HTR-8/SVneo (cell line): Measurements from ENCODE around the gene LHX4.

Experiments used
- DNase-seq: peaks from one replicate; pipeline ENCODE4 v3.0.0; 2011; ENCODE audit warnings: low spot score, mixed read lengths; ENCODE audit not compliant: insufficient read length
- FAIRE-seq: peaks from 2 replicates; lab custom pipeline; 2011; peaks lifted over from hg19 to GRCh38; lab: Jason Lieb, UNC

LHX4 gene

DNA sequence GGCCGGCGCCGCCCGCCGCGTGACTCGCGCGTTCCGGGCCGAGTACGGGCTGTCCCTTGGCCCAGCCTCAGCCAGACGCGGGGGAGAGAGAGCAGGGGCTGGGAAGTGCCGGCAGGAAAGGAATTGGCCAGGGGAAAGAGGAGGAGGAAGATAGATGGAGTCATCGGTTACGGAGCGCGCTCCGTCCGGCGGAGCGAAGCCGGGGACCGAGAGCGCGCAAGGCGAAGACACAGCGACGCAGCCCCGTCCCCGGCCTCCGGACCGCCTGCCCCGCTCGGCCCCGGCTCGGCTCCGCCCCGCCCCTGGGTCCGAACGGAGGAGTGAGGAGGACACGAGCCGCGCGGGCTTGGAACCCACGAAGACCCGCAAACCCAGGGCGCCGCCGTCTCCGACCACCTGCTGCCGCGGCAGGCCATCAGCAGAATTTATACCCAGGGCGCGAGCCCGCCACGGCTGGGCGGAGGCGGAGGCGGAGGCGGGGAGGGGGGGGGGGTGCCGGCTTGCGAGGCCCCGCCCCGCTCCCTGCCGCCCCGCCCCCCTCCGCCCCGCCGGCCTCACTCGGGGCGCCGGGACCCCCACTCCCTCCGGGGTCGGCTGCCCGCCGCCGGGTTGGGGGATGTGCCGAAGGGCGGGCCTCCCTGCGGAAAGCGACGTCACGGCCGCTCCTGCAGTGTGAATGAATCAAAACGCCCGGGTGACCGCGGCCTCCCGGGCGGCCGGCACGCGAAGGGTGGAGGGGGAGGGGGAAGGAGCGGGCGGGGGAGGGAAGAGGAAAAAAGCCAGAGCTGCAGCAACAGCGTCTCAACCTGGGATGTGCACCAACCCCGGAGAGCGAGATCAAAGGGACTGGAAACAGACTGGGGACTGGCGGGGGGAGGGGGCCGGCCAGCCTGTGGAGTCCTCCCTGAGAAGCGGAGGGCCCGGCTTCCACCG lies at the start of gene LHX4:
Gene LHX4, plus strand, starts transcription at position 782 of the 933 bp plus-strand sequence. CDS start 266 bp downstream, outside the sequence.
- DNase-seq (peak; percentile 62), FAIRE-seq (peak; percentile 60)

DNA sequence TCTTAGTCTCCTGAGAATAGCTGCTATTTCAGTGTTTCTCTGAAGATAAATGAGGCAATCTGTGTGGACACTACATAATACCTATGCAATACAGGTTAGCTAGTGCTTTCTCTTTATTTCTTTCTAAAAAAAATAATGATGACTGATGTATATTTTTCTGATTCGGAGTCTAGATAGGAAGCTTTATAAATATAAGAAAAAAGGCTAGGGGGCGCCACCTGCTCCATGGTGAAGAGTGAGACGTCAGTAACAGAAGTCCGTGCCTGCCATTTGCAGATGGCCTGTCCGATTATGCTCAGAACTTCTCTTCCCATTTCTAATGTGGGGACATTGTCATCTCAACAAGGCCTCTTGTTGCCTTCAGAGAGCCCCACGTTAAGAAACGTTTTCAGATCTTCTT lies 49.0 kb upstream of the LHX4 start:
- FAIRE-seq = no peak
- DNase-seq = no peak

DNA sequence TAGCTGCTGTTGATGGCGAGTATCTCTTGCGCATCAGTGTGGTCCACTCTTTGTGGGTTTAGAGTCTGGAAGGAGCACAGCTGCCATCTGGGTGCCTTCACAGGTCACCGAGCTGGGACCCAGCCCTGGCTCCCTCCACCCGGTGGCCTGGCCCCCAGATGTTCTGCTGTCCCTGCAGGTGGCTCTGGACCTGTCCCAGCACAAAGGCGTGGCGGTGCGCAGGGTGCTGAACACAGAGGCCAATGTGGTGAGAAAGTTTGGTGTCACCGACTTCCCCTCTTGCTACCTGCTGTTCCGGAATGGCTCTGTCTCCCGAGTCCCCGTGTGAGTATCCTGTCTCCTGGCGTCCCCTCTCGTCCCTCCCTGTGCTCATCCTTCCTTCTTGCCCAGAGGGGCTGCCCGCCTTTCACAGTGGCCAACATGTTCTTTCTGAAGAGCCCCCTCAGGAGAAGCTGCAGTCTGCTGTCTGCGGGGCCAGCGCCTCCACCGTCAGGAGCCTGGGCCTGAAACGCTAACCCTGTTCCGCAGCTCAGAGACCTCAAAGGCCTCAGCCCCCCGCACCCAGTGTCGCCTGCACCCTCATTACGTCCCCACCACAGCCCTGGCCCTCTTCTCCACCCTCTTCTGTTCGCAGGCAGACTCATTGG lies 47.9 kb upstream of the LHX4 start:
- FAIRE-seq (no peak), DNase-seq (no peak)

- DNase-seq (no peak), FAIRE-seq (no peak)
These were observed 47.3 kb upstream of the LHX4 start for GRCh38 chr1:180182643-180183311.

DNA sequence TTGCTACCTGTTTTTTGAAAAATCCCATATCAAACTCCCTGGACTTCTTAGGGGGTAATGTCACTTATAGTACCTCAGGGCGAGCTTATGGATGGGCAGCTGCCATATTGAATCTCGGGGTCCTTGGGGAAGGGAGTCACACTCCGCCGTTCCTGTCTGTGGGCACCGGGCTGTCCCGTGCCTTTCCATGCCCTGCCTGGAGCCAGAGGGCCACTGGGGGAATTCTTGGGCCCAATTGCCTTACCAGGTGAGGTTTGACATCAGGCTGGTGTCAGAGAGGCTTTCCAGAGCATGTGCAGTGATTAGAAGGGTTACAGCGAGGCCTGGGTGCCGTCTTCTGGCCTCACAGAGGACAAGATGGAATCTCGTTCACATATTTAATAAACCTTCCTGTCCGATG lies 46.6 kb upstream of the LHX4 start:
- no peak for DNase-seq
- FAIRE-seq = no peak

DNA sequence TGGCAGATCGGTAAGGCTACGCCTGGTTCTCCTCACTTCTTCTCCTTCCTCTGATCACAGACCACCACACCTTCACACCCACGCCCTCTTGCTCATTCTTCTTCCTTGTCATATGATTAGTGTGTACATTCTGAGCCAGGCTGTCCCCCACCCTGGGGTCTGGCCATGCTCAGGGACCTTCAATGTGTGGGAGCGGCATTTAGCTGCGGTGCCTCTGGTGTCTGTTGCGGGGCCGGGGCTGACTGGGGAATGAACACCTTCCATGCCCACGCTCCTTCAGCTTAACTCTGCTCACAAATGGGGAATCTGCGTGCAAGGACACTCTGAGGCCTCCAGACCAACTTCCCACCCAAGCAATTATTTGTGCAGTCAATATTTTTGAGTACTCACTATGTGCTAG lies 46.0 kb upstream of the LHX4 start:
- no peak for DNase-seq
- no peak for FAIRE-seq

- FAIRE-seq = no peak
- no peak for DNase-seq
These were observed 44.8 kb upstream of the LHX4 start for GRCh38 chr1:180185281-180185680.

GRCh38 chr1:180185971-180186645 lies 44.0 kb upstream of the LHX4 start:
- no peak for FAIRE-seq
- no peak for DNase-seq

GRCh38 chr1:180186831-180187230 lies 43.2 kb upstream of the LHX4 start:
- FAIRE-seq (no peak), DNase-seq (no peak)

DNA sequence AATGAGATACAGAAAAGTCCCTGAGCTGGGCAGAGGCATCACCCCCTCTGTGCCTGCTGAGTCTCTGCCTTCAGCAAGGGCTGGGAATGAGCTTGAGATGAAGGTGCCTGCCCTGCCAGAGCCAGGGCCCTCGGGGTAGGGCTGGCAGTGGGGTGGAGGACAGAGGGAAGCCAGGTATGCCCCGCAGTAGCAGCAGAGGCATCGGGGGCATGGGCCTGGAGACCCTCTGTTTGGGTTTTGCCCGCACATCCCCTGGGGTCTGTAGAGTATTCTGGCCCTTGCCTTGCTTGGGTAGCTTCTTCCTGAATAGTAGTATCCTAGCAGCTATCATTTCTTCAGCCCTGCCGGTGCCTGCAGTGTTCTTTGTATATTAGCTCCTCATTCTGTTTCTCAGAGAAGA lies 42.4 kb upstream of the LHX4 start:
- no peak for FAIRE-seq
- DNase-seq = no peak

DNA sequence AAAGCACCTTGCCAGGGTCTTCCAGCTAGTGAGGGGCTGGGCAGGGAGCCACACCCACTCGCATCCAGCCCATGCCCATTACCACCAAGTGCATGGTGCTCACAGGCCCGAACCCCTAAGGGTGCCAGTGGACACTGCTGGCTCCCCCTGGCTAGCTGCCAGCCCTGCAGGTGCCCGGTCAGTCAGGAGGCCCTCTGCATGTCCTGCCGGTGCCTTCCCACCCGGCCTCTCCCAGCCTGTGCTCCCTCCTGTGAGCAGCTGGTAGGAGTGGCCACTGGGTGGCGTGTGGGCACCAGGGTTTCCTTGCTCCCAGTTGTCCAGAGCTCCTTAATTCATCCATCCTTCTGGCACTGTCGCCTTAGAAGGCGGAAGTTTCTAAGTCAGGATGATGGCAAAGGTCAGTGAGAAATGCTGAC lies 42.0 kb upstream of the LHX4 start:
- no peak for FAIRE-seq
- DNase-seq = peak; percentile 79

DNA sequence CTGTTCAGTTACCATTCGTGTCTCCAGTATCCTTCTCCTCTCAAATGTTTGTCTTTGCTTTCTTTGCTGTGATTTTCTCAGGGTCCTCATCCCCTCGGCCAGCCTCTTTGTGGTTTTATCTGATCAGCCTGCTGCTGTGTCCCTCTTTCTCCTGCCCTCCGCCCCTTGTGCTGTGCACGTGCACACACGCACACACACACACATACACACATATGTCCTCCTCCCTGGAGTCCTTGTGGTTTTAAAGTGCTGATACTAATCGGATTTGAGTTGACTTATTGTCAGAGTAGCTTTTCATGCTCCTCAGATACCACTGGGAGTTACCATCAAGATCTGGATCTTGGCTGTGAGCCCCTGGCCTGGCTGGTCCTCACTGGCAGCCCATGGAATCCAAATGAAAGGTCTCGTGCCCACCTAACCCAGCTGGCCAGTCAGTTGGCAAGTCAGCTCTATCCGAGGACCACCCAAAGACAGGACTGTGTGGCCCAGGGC lies 41.3 kb upstream of the LHX4 start:
- FAIRE-seq (no peak), DNase-seq (no peak)

DNA sequence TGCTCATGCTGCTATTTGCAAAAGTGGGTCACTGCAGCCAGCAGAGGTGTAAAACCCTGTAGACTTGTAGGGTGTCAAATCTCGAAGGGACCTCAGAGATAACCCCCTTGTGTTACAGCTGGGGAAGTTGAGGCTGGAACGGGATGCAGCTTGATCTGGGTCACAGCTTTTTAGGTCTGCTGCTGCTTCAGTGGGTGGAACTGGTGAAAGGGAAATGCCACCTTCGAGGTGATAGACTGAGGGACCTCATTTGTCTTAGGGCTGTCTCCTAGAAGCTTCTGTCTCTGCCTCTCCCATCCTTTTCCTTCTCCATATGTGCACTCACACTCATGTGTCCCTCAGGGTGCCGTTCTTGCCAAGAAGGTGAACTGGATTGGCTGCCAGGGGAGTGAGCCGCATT lies 40.0 kb upstream of the LHX4 start:
- FAIRE-seq (no peak), DNase-seq (no peak)

DNA sequence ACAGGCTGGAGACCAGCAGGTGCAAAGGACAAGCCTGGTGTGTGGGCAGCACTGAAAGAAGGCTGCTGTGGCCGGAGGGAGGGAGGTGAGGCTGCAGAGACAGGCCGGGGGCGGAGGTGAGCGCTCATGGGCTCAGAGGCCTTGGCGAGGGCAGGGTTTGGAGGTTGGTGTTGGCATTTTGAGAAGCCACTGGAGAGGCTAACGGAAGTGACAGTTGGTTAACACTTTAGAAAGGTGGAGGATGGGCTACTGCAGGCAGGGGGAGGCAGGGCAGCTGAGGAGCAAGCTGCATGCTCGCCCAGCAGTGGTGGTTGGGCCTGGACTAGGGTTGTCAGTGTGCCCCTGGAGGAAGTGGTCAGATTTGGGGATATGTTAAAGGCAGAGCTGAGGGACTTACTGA lies 37.9 kb upstream of the LHX4 start:
- DNase-seq = no peak
- no peak for FAIRE-seq

- FAIRE-seq (no peak), DNase-seq (no peak)
These were observed 36.7 kb upstream of the LHX4 start for GRCh38 chr1:180193141-180194047.

GRCh38 chr1:180194048-180194425 lies 36.0 kb upstream of the LHX4 start:
- FAIRE-seq = no peak
- DNase-seq = no peak

GRCh38 chr1:180194546-180195207 lies 35.4 kb upstream of the LHX4 start:
- FAIRE-seq (no peak), DNase-seq (no peak)

DNA sequence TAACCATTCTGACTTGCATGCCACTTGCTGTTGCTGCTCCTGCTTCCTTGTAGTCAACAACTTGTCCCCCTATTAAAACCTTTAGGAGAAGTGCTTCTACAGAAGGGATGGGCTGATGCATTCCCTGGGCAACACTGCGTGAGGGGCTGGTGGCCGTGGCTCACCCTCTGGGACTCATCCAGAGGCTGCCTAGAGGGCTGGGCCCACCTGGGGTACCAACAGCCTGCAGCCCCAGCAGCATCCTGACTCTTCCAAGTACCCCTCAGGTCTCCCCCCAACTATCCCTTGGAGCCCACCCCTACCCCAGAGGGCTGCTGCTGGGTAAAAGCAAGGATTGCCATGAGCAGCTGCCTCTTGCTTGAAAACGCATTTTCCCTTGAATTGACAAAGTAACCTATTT lies 34.7 kb upstream of the LHX4 start:
- no peak for FAIRE-seq
- no peak for DNase-seq

- no peak for FAIRE-seq
- no peak for DNase-seq
These were observed 34.1 kb upstream of the LHX4 start for GRCh38 chr1:180195916-180196315.
